ENCODE data around the gene EPB41L2. TPM values are rescaled to one million over a fixed set of nuclear protein-coding genes. Genes with fewer than 3 reads are reported as not detected.

The EPB41L2 gene
- total and polyA plus RNA-seq, 9 donors = 125 to 243 (median 190) TPM

GRCh38 chr6:130864344-130864743, 198.7 kb downstream of the EPB41L2 start:
- DNase-seq = no peak

GRCh38 chr6:130863415-130864230, 199.4 kb downstream of the EPB41L2 start:
- Histone ChIP-seq H3K27me3 (ENCODE audit: control insufficient read depth, insufficient read depth, low read length) (no peaks in the 10 kb centered on the region), H3K27ac (ENCODE audit: low read length) (no peak overlapping the region), H3K9me3 (replicated peaks; ENCODE audit: control insufficient read depth, low read depth, low read length) (no peaks in the 10 kb centered on the region), H3K4me1 (ENCODE audit: control insufficient read depth, insufficient read depth, low read length) (no peaks in the 10 kb centered on the region), H3K36me3 (ENCODE audit: control insufficient read depth, insufficient read depth, low read length) (peaks cover 33% of the 10 kb centered on the region), H3K4me3 (ENCODE audit: low read length) (no peak overlapping the region)
- no peak for DNase-seq
- no CpG with 5 or more reads among the region's 4 CpGs for WGBS (ENCODE audit: insufficient coverage)

More at GRCh38 chr6:130864344-130864743, 198.7 kb downstream of the EPB41L2 start:
- no peak overlapping the region for H3K4me3 ChIP-seq (ENCODE audit: low read length)
- H3K27ac ChIP-seq (ENCODE audit: low read length) = no peak overlapping the region
- no peaks in the 10 kb centered on the region for H3K9me3 ChIP-seq (replicated peaks; ENCODE audit: control insufficient read depth, low read depth, low read length)
- no peaks in the 10 kb centered on the region for H3K27me3 ChIP-seq (ENCODE audit: control insufficient read depth, insufficient read depth, low read length)
- no peaks in the 10 kb centered on the region for H3K4me1 ChIP-seq (ENCODE audit: control insufficient read depth, insufficient read depth, low read length)
- H3K36me3 ChIP-seq (ENCODE audit: control insufficient read depth, insufficient read depth, low read length) = peaks cover 39% of the 10 kb centered on the region
- 97% methylated on average over 7 of the region's 11 CpGs for WGBS (ENCODE audit: insufficient coverage)

GRCh38 chr6:130862370-130862769, 200.7 kb downstream of the EPB41L2 start:
- peaks cover 40% of the 10 kb centered on the region for H3K36me3 ChIP-seq (ENCODE audit: control insufficient read depth, insufficient read depth, low read length)
- no peak overlapping the region for H3K4me3 ChIP-seq (ENCODE audit: low read length)
- H3K27me3 ChIP-seq (ENCODE audit: control insufficient read depth, insufficient read depth, low read length) = no peaks in the 10 kb centered on the region
- WGBS (ENCODE audit: insufficient coverage) = no CpG with 5 or more reads among the region's 2 CpGs
- DNase-seq = no peak
- no peak overlapping the region for H3K27ac ChIP-seq (ENCODE audit: low read length)
- no peaks in the 10 kb centered on the region for H3K4me1 ChIP-seq (ENCODE audit: control insufficient read depth, insufficient read depth, low read length)
- H3K9me3 ChIP-seq (replicated peaks; ENCODE audit: control insufficient read depth, low read depth, low read length) = no peaks in the 10 kb centered on the region

GRCh38 chr6:130859161-130859867, 203.7 kb downstream of the EPB41L2 start:
- no peak for DNase-seq
- H3K4me1 ChIP-seq (ENCODE audit: control insufficient read depth, insufficient read depth, low read length) = no peaks in the 10 kb centered on the region
- H3K27me3 ChIP-seq (ENCODE audit: control insufficient read depth, insufficient read depth, low read length) = no peaks in the 10 kb centered on the region
- 94% methylated on average over 8 of the region's 11 CpGs for WGBS (ENCODE audit: insufficient coverage)
- no peak overlapping the region for H3K27ac ChIP-seq (ENCODE audit: low read length)
- H3K36me3 ChIP-seq (ENCODE audit: control insufficient read depth, insufficient read depth, low read length) = peaks cover 36% of the 10 kb centered on the region
- H3K4me3 ChIP-seq (ENCODE audit: low read length) = no peak overlapping the region
- H3K9me3 ChIP-seq (replicated peaks; ENCODE audit: control insufficient read depth, low read depth, low read length) = no peaks in the 10 kb centered on the region

- no CpG with 5 or more reads among the region's 2 CpGs for WGBS (ENCODE audit: insufficient coverage)
- Histone ChIP-seq H3K9me3 (replicated peaks; ENCODE audit: control insufficient read depth, low read depth, low read length) (no peaks in the 10 kb centered on the region), H3K4me1 (ENCODE audit: control insufficient read depth, insufficient read depth, low read length) (no peaks in the 10 kb centered on the region), H3K36me3 (ENCODE audit: control insufficient read depth, insufficient read depth, low read length) (peaks cover 35% of the 10 kb centered on the region), H3K27ac (ENCODE audit: low read length) (no peak overlapping the region), H3K4me3 (ENCODE audit: low read length) (no peak overlapping the region), H3K27me3 (ENCODE audit: control insufficient read depth, insufficient read depth, low read length) (no peaks in the 10 kb centered on the region)
- DNase-seq = no peak
Observed at GRCh38 chr6:130858498-130859160, 204.4 kb downstream of the EPB41L2 start.

- H3K36me3 ChIP-seq (ENCODE audit: control insufficient read depth, insufficient read depth, low read length) = peaks cover 36% of the 10 kb centered on the region
- H3K27me3 ChIP-seq (ENCODE audit: control insufficient read depth, insufficient read depth, low read length) = no peaks in the 10 kb centered on the region
- no peaks in the 10 kb centered on the region for H3K4me1 ChIP-seq (ENCODE audit: control insufficient read depth, insufficient read depth, low read length)
- H3K27ac ChIP-seq (ENCODE audit: low read length) = no peak overlapping the region
- DNase-seq = no peak
- no peaks in the 10 kb centered on the region for H3K9me3 ChIP-seq (replicated peaks; ENCODE audit: control insufficient read depth, low read depth, low read length)
- no peak overlapping the region for H3K4me3 ChIP-seq (ENCODE audit: low read length)
- WGBS (ENCODE audit: insufficient coverage) = 80% methylated on average over 2 of the region's 4 CpGs
Observed at GRCh38 chr6:130858054-130858453, 205.0 kb downstream of the EPB41L2 start.

GRCh38 chr6:130853555-130854183, 209.4 kb downstream of the EPB41L2 start:
- H3K9me3 ChIP-seq (replicated peaks; ENCODE audit: control insufficient read depth, low read depth, low read length) = no peaks in the 10 kb centered on the region
- H3K4me3 ChIP-seq (ENCODE audit: low read length) = no peak overlapping the region
- DNase-seq = no peak
- H3K27ac ChIP-seq (ENCODE audit: low read length) = no peak overlapping the region
- no peaks in the 10 kb centered on the region for H3K27me3 ChIP-seq (ENCODE audit: control insufficient read depth, insufficient read depth, low read length)
- 27% methylated on average over 2 of the region's 5 CpGs for WGBS (ENCODE audit: insufficient coverage)
- H3K4me1 ChIP-seq (ENCODE audit: control insufficient read depth, insufficient read depth, low read length) = no peaks in the 10 kb centered on the region
- peaks cover 43% of the 10 kb centered on the region for H3K36me3 ChIP-seq (ENCODE audit: control insufficient read depth, insufficient read depth, low read length)

GRCh38 chr6:130852844-130853554, 210.0 kb downstream of the EPB41L2 start:
- no peak overlapping the region for H3K4me3 ChIP-seq (ENCODE audit: low read length)
- H3K36me3 ChIP-seq (ENCODE audit: control insufficient read depth, insufficient read depth, low read length) = peaks cover 38% of the 10 kb centered on the region
- no peaks in the 10 kb centered on the region for H3K27me3 ChIP-seq (ENCODE audit: control insufficient read depth, insufficient read depth, low read length)
- WGBS (ENCODE audit: insufficient coverage) = 73% methylated on average over 2 of the region's 7 CpGs
- no peak for DNase-seq
- no peak overlapping the region for H3K27ac ChIP-seq (ENCODE audit: low read length)
- no peaks in the 10 kb centered on the region for H3K4me1 ChIP-seq (ENCODE audit: control insufficient read depth, insufficient read depth, low read length)
- H3K9me3 ChIP-seq (replicated peaks; ENCODE audit: control insufficient read depth, low read depth, low read length) = no peaks in the 10 kb centered on the region

- WGBS (ENCODE audit: insufficient coverage) = no CpG with 5 or more reads among the region's 1 CpG
- H3K27ac ChIP-seq (ENCODE audit: low read length) = no peak overlapping the region
- H3K4me1 ChIP-seq (ENCODE audit: control insufficient read depth, insufficient read depth, low read length) = no peaks in the 10 kb centered on the region
- no peaks in the 10 kb centered on the region for H3K9me3 ChIP-seq (replicated peaks; ENCODE audit: control insufficient read depth, low read depth, low read length)
- DNase-seq = no peak
- peaks cover 34% of the 10 kb centered on the region for H3K36me3 ChIP-seq (ENCODE audit: control insufficient read depth, insufficient read depth, low read length)
- no peaks in the 10 kb centered on the region for H3K27me3 ChIP-seq (ENCODE audit: control insufficient read depth, insufficient read depth, low read length)
- no peak overlapping the region for H3K4me3 ChIP-seq (ENCODE audit: low read length)
Observed at GRCh38 chr6:130851026-130851425, 212.0 kb downstream of the EPB41L2 start.

Measured in muscle of leg (tissue), 11 donors.